ENCODE results near the gene ATG7. TPM values are rescaled to one million over a fixed set of nuclear protein-coding genes. Genes with fewer than 3 reads are reported as not detected.

Gene ATG7, protein sequence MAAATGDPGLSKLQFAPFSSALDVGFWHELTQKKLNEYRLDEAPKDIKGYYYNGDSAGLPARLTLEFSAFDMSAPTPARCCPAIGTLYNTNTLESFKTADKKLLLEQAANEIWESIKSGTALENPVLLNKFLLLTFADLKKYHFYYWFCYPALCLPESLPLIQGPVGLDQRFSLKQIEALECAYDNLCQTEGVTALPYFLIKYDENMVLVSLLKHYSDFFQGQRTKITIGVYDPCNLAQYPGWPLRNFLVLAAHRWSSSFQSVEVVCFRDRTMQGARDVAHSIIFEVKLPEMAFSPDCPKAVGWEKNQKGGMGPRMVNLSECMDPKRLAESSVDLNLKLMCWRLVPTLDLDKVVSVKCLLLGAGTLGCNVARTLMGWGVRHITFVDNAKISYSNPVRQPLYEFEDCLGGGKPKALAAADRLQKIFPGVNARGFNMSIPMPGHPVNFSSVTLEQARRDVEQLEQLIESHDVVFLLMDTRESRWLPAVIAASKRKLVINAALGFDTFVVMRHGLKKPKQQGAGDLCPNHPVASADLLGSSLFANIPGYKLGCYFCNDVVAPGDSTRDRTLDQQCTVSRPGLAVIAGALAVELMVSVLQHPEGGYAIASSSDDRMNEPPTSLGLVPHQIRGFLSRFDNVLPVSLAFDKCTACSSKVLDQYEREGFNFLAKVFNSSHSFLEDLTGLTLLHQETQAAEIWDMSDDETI
- 53.4 and 54.5 TPM in 2 replicates for total RNA-seq

DNA sequence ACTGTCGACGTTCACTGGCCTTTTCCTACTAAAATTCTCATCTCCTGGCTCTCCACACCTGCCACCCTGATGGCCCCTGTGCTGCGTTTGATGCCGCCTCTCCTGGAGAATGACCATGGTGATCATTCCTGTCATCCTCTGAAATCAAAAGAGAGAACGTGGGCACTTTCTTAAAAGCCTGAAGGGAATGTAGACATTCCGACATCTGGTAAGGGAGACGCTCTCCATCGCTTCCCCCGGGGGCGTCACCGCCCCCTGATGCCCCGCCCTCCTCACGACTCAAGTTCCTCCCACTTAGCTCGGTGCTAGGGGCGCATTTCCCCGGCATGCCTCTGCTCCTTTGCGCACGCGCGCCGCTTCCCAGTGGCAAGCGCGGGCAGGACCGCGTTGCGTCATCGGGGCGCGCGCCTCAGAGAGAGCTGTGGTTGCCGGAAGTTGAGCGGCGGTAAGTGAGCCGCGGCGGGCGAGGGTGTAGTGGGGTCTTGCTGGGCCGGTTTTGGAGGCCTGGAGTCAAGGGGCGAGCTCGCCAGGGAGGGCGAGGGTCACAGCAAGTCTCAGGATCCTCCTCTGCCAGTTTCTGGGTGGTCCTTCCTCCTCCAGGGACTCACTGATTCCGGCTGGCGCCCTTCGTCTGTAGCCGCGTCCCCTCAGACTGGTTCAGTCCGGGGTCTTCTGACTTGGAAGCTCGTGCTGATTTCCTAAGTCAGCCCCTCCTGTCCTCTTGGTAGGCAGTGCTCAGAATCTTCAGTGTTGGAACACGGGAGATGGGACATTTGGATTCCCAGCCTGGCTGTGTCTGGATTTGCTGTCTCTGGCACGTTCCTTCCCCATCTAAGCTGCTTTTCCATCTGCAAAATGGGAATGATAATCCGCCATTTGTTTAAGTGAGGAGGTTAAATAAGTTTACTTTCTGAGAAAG is at the start of gene ATG7:
ATG7 (plus strand) TSS at position 412 of the 919 bp plus-strand sequence. CDS start 26,299 bp downstream, outside the sequence.
- FAIRE-seq (no peak), DNase-seq (ENCODE audit: low read depth) (peak; percentile 88)
- Histone ChIP-seq H3K36me3 (ENCODE audit: control insufficient read depth, insufficient read depth, low read length) (peaks cover 2% of the 10 kb centered on the region), H3K27me3 (ENCODE audit: control insufficient read depth, insufficient read depth, low read length) (no peaks in the 10 kb centered on the region), H3K4me3 (ENCODE audit: low read depth, low read length) (peak within 1 kb of the TSS; percentile 59)
- TF ChIP-seq, protein P1, sequence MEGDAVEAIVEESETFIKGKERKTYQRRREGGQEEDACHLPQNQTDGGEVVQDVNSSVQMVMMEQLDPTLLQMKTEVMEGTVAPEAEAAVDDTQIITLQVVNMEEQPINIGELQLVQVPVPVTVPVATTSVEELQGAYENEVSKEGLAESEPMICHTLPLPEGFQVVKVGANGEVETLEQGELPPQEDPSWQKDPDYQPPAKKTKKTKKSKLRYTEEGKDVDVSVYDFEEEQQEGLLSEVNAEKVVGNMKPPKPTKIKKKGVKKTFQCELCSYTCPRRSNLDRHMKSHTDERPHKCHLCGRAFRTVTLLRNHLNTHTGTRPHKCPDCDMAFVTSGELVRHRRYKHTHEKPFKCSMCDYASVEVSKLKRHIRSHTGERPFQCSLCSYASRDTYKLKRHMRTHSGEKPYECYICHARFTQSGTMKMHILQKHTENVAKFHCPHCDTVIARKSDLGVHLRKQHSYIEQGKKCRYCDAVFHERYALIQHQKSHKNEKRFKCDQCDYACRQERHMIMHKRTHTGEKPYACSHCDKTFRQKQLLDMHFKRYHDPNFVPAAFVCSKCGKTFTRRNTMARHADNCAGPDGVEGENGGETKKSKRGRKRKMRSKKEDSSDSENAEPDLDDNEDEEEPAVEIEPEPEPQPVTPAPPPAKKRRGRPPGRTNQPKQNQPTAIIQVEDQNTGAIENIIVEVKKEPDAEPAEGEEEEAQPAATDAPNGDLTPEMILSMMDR (IDR thresholded peaks at IDR 0.05; ENCODE audit: insufficient read depth, low read length, severe bottlenecking): no peak

DNA sequence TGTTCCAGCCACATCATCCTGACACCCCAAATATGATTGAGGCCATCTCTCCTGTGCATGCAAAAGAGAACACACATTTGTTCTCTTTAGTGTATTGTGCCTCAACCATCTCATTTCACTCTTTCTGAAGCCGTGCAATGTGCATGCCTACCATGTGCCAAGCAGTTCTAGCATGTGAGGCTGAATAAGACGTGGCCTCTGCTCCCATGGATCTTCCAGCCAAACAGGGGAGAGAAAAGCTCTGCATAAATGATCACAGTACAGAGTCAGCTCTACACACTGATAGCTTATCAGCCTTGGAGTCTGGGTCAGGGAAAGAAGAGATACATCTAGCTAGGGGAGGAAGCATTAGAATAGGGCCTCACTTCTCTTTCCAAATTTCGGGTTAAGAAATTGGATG is 48.2 kb upstream of the ATG7 start:
- Histone ChIP-seq H3K36me3 (ENCODE audit: control insufficient read depth, insufficient read depth, low read length) (peaks cover 2% of the 10 kb centered on the region), H3K4me3 (ENCODE audit: low read depth, low read length) (no peak overlapping the region), H3K27me3 (ENCODE audit: control insufficient read depth, insufficient read depth, low read length) (no peaks in the 10 kb centered on the region)
- DNase-seq (ENCODE audit: low read depth): no peak
- FAIRE-seq: no peak
- TF ChIP-seq, protein P1 (IDR thresholded peaks at IDR 0.05; ENCODE audit: insufficient read depth, low read length, severe bottlenecking): no peak

DNA sequence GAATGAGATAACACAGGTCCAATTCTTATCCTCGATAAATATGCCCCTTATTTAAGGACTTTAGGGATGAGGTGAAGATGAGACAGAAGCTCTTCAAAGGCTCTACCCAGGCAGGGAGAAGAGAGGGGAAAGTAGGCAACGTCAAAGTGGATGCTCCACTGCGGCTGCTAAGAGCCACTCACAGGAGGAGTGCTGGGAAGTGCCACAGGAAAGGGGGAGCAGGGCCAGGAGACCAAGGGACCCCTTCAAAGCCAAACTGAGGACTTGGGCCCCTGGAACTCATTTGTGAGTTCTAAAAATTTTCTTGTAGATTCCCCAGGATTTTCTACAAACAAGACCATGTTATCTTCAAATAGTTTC is 47.3 kb upstream of the ATG7 start:
- Histone ChIP-seq H3K4me3 (ENCODE audit: low read depth, low read length) (no peak overlapping the region), H3K27me3 (ENCODE audit: control insufficient read depth, insufficient read depth, low read length) (no peaks in the 10 kb centered on the region), H3K36me3 (ENCODE audit: control insufficient read depth, insufficient read depth, low read length) (peaks cover 2% of the 10 kb centered on the region)
- DNase-seq (ENCODE audit: low read depth): no peak
- no peak for FAIRE-seq
- TF ChIP-seq, protein P1 (IDR thresholded peaks at IDR 0.05; ENCODE audit: insufficient read depth, low read length, severe bottlenecking): no peak

DNA sequence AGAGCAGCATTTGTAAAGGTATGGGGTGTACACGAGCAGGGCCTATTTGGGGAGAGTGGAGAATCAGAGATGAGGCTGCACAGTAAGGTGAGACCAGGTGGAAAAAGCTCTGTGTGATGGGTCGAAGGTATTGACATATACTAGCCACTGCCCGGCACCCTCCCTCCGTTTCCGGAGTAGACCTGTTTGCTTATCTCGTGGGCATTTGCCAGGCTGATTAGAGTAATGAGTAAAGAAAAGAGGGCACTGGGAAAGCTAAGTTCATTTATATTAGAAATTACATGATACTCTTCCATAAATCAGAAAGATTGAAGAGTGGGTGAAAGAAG is 46.2 kb upstream of the ATG7 start:
- FAIRE-seq (no peak), DNase-seq (ENCODE audit: low read depth) (no peak)
- Histone ChIP-seq H3K27me3 (ENCODE audit: control insufficient read depth, insufficient read depth, low read length) (no peaks in the 10 kb centered on the region), H3K4me3 (ENCODE audit: low read depth, low read length) (peak overlapping the region; percentile 28), H3K36me3 (ENCODE audit: control insufficient read depth, insufficient read depth, low read length) (peaks cover 2% of the 10 kb centered on the region)
- TF ChIP-seq, protein P1 (IDR thresholded peaks at IDR 0.05; ENCODE audit: insufficient read depth, low read length, severe bottlenecking): no peak

DNA sequence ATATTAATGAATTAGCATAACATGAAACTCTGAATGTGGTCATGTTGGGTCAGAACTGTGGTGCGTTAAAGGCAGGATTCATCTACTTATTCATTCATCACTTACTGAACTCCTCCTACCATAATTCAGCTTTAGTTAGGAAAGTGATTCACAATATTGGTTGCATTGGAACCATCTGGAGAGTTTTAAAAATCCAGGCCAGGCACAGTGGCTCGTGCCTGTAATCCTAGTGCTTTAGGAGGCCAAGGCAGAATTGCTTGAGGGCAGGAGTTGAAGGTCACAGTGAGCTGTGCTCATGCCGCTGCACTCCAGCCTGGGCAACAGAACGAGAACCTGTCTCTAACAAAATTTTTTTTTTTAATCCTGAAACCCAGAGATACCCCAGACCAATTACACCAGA is 44.2 kb upstream of the ATG7 start:
- Histone ChIP-seq H3K27me3 (ENCODE audit: control insufficient read depth, insufficient read depth, low read length) (no peaks in the 10 kb centered on the region), H3K4me3 (ENCODE audit: low read depth, low read length) (no peak overlapping the region), H3K36me3 (ENCODE audit: control insufficient read depth, insufficient read depth, low read length) (peaks cover 2% of the 10 kb centered on the region)
- FAIRE-seq: no peak
- DNase-seq (ENCODE audit: low read depth): no peak
- TF ChIP-seq, protein P1 (IDR thresholded peaks at IDR 0.05; ENCODE audit: insufficient read depth, low read length, severe bottlenecking): no peak
